Sigmoid colon (tissue), 7 donors: Measurements from ENCODE around the gene REEP2. TPM values are rescaled to one million over a fixed set of nuclear protein-coding genes. Genes with fewer than 3 reads are reported as not detected.
A peak's percentile ranks its signal among the peaks of the same experiment; 100 is the strongest.
"Not testable (repeated sequence)": the region's sequence is repeated elsewhere in the genome, so short reads cannot be mapped to it uniquely, and the experiment has no call there.

Source experiments
- DNase-seq: peaks from one replicate; pipeline ENCODE4 v3.0.0-alpha.2; 2019
- H3K27ac ChIP-seq, 4 donors: fragments of 200-600 bp; sonication (generic); one replicate each; pipeline ENCODE4 v1.5.1; 2016 to 2019; ENCODE audit warnings: mild to moderate bottlenecking in 1 of 4
- H3K27me3 ChIP-seq, 3 donors: fragments of 200-600 bp; sonication (generic); one replicate each; pipeline ENCODE4 v1.5.1; 2019; ENCODE audit warnings: mild to moderate bottlenecking in 1 of 3
- H3K36me3 ChIP-seq, 4 donors: fragments of 200-600 bp; sonication (generic); one replicate each; pipeline ENCODE4 v1.5.1; 2016 to 2019
- H3K4me1 ChIP-seq, 4 donors: fragments of 200-600 bp; sonication (generic); one replicate each; pipeline ENCODE4 v1.5.1; 2017 to 2019
- H3K4me3 ChIP-seq, 4 donors: fragments of 200-600 bp; sonication (generic); one replicate each; pipeline ENCODE4 v1.5.1; 2017 to 2019; ENCODE audit warnings: mild to moderate bottlenecking in 2 of 4, moderate library complexity in 1 of 4
- H3K9me3 ChIP-seq, 4 donors: fragments of 200-600 bp in 3 of 4; sonication (generic) in 3 of 4; one replicate each; pipeline versions ENCODE4 v1.5.1 to v1.6.1; 2013 to 2019
- CTCF ChIP-seq, 4 experiments: fragments of 450-650 bp in 3 of 4; fragments of 200-600 bp in 1 of 4; IDR thresholded peaks; one replicate each; pipeline ENCODE4 v1.5.1; 2016 to 2019; ENCODE audit warnings: antibody characterized with exemption in 4 of 4, mild to moderate bottlenecking in 3 of 4, moderate library complexity in 2 of 4
- EP300 ChIP-seq, 4 donors: sonication (generic); formaldehyde crosslinking; IDR thresholded peaks; one replicate each; pipeline ENCODE4 v1.6.1; 2017; ENCODE audit warnings: antibody characterized with exemption in 4 of 4
- POLR2A ChIP-seq, 2 donors: fragments of 450-650 bp; IDR thresholded peaks; one replicate each; pipeline ENCODE4 v1.6.1; 2016; ENCODE audit warnings: antibody characterized with exemption in 2 of 2, mild to moderate bottlenecking in 2 of 2, moderate library complexity in 2 of 2
- POLR2AphosphoS5 ChIP-seq, 4 donors: sonication (generic); formaldehyde crosslinking; IDR thresholded peaks; one replicate each; pipeline ENCODE4 v1.6.1; 2017; ENCODE audit warnings: antibody characterized with exemption in 4 of 4
- WGBS, 2 donors: extraction: QIAGEN DNeasy Blood & Tissue Kit; methylation state at CpG; one replicate each; pipeline ENCODE4 v1.1.7; 2013; 5-methylcytosine and 5-hydroxymethylcytosine counted together
- intact Hi-C: fragments of 100-400 bp; cut with DNase I; formaldehyde crosslinking; loops from one replicate; pipeline ENCODE4 v1.15.1; 2023
- polyA plus RNA-seq, 3 donors: library from polyadenylated mRNA; stranded (reverse); fragments of 200-250 nt; gene quantifications; one replicate each; pipeline ENCODE4 v1.2.3, GENCODE V29; 2013
- total RNA-seq, 4 donors: library from RNA; depleted of rRNA; stranded (reverse); fragments of >200 nt; gene quantifications; one replicate each; pipeline ENCODE4 v1.1.0, GENCODE V29; 2016
- donor health status: healthy with polysubstance abuse.
- donor health status: Bipolar disorder and iron deficiency.
- donor health status: healthy.

The REEP2 gene
- total RNA-seq (10 to 100 TPM in 3 of 4 donors, 1 to 10 TPM in 1; 7.7 to 24.6 (median 14.8) TPM), polyA plus RNA-seq (1 to 10 TPM in 2 of 3 donors, under 1 TPM in 1; 0.92 to 4.8 (median 3.7) TPM)

GRCh38 chr5:138438724-138439476 lies at the start of gene REEP2:
Gene REEP2 (plus strand): TSS chr5:138439057. CDS start chr5:138439209, 152 bp downstream.
- H3K4me1 ChIP-seq, result peaks cover 0 to 22% (median 18%) of the 10 kb centered on the region in 4 donors
- H3K27me3 ChIP-seq, result no peaks in the 10 kb centered on the region
- TF ChIP-seq POLR2AphosphoS5 (IDR thresholded peaks at IDR 0.05) (no peak), EP300 (IDR thresholded peaks at IDR 0.05) (no peak), CTCF (IDR thresholded peaks at IDR 0.05) (no peak), POLR2A (IDR thresholded peaks at IDR 0.05) (no peak)
- intact Hi-C loops, result no loop called here
- 1% methylated on average over 65 of the region's 65 CpGs for WGBS, 2 donors
- peaks cover 9 to 29% (median 20%) of the 10 kb centered on the region in 4 donors for H3K36me3 ChIP-seq
- DNase-seq, result no peak
- H3K4me3 ChIP-seq, result peak within 1 kb of the TSS; percentile 39 to 58 (median 50)
- H3K27ac ChIP-seq, result peak within 1 kb of the TSS; percentile 69 to 76 (median 72)
- no peaks in the 10 kb centered on the region for H3K9me3 ChIP-seq

GRCh38 chr5:138389332-138389731 lies 49.5 kb upstream of the REEP2 start:
- intact Hi-C loops, result no loop called here
- WGBS, 2 donors, result 92 to 98% methylated on average over 3 of the region's 3 CpGs
- no peak for DNase-seq
- Histone ChIP-seq H3K27ac (no peak overlapping the region), H3K4me3 (no peak overlapping the region), H3K4me1 (no peaks in the 10 kb centered on the region), H3K9me3 (no peaks in the 10 kb centered on the region), H3K36me3 (peaks cover 30 to 88% (median 53%) of the 10 kb centered on the region in 4 donors), H3K27me3 (no peaks in the 10 kb centered on the region)
- TF ChIP-seq EP300 (IDR thresholded peaks at IDR 0.05) (no peak), POLR2A (IDR thresholded peaks at IDR 0.05) (no peak), POLR2AphosphoS5 (IDR thresholded peaks at IDR 0.05) (no peak), CTCF (IDR thresholded peaks at IDR 0.05) (no peak)

- H3K27me3 ChIP-seq, H3K27ac ChIP-seq, H3K9me3 ChIP-seq, intact Hi-C loops, H3K4me3 ChIP-seq, DNase-seq, H3K4me1 ChIP-seq: not testable (repeated sequence)
- WGBS, 2 donors, result 95 to 97% methylated on average over 10 of the region's 10 CpGs
- H3K36me3 ChIP-seq, result peaks cover 34 to 88% (median 53%) of the 10 kb centered on the region in 4 donors
These were observed 48.9 kb upstream of the REEP2 start for GRCh38 chr5:138389911-138390310.

GRCh38 chr5:138391859-138392386 lies 46.9 kb upstream of the REEP2 start:
- Histone ChIP-seq H3K36me3 (peaks cover 32 to 88% (median 41%) of the 10 kb centered on the region in 4 donors), H3K27ac (peak overlapping the region in 1 of 4 donors; percentile 70), H3K27me3 (no peaks in the 10 kb centered on the region), H3K4me1 (no peaks in the 10 kb centered on the region), H3K4me3 (no peak overlapping the region), H3K9me3 (no peaks in the 10 kb centered on the region)
- no peak for DNase-seq
- TF ChIP-seq CTCF (IDR thresholded peaks at IDR 0.05), result no peak
- TF ChIP-seq EP300 (IDR thresholded peaks at IDR 0.05), result no peak
- no peak for TF ChIP-seq POLR2A (IDR thresholded peaks at IDR 0.05)
- no peak for TF ChIP-seq POLR2AphosphoS5 (IDR thresholded peaks at IDR 0.05)
- 93 to 94% methylated on average over 9 of the region's 9 CpGs for WGBS, 2 donors
- intact Hi-C loops, result no loop called here

- TF ChIP-seq POLR2A (IDR thresholded peaks at IDR 0.05), result no peak
- no peak for TF ChIP-seq EP300 (IDR thresholded peaks at IDR 0.05)
- no peak for TF ChIP-seq POLR2AphosphoS5 (IDR thresholded peaks at IDR 0.05)
- TF ChIP-seq CTCF (IDR thresholded peaks at IDR 0.05), result no peak
- peaks cover 25 to 95% (median 34%) of the 10 kb centered on the region in 4 donors for H3K36me3 ChIP-seq
These were observed 36.2 kb upstream of the REEP2 start for GRCh38 chr5:138402640-138403039.

More at GRCh38 chr5:138402640-138403039, 36.2 kb upstream of the REEP2 start:
- Histone ChIP-seq H3K4me3 (no peak overlapping the region), H3K9me3 (no peaks in the 10 kb centered on the region), H3K27me3 (no peaks in the 10 kb centered on the region), H3K4me1 (no peaks in the 10 kb centered on the region), H3K27ac (no peak overlapping the region)
- DNase-seq, result no peak
- intact Hi-C loops, result no loop called here
